Activated naive CD4-positive, alpha-beta T cell treated with anti-CD3 and anti-CD28 coated beads, Interleukin-2, amount 50 U/mL, for 24 hours (primary cell): ENCODE results near the gene NAT9.

ENCODE experiments used
- H3K27ac Mint-ChIP-seq: one replicate; pipeline ENCODE4 v1.8.0; 2021; ENCODE audit warnings: mild to moderate bottlenecking, mixed read lengths
- H3K27me3 Mint-ChIP-seq: one replicate; pipeline ENCODE4 v1.8.0; 2021; ENCODE audit warnings: mixed read lengths
- H3K36me3 Mint-ChIP-seq: one replicate; pipeline ENCODE4 v1.8.0; 2021; ENCODE audit warnings: mixed read lengths
- H3K4me1 Mint-ChIP-seq: one replicate; pipeline ENCODE4 v1.8.0; 2021; ENCODE audit warnings: mixed read lengths
- H3K4me3 Mint-ChIP-seq: one replicate; pipeline ENCODE4 v1.8.0; 2021; ENCODE audit warnings: mild to moderate bottlenecking, mixed read lengths
- H3K9me3 Mint-ChIP-seq: one replicate; pipeline ENCODE4 v1.8.0; 2021; ENCODE audit warnings: mixed read lengths

NAT9 gene

GRCh38 chr17:74795327-74796020 lies 19.3 kb upstream of the NAT9 start:
- Mint-ChIP-seq H3K27me3 (no peaks in the 10 kb centered on the region), H3K4me3 (no peak overlapping the region), H3K36me3 (peaks cover 18% of the 10 kb centered on the region), H3K27ac (no peak overlapping the region), H3K9me3 (no peaks in the 10 kb centered on the region), H3K4me1 (peaks cover 16% of the 10 kb centered on the region)

GRCh38 chr17:74792586-74793105 lies 16.5 kb upstream of the NAT9 start:
- peaks cover 9% of the 10 kb centered on the region for H3K36me3 Mint-ChIP-seq
- no peaks in the 10 kb centered on the region for H3K9me3 Mint-ChIP-seq
- H3K4me1 Mint-ChIP-seq = peaks cover 28% of the 10 kb centered on the region
- H3K27me3 Mint-ChIP-seq = no peaks in the 10 kb centered on the region
- no peak overlapping the region for H3K27ac Mint-ChIP-seq
- no peak overlapping the region for H3K4me3 Mint-ChIP-seq

- Mint-ChIP-seq H3K4me3 (peak overlapping the region; percentile 49), H3K27ac (peak overlapping the region; percentile 47), H3K4me1 (peaks cover 42% of the 10 kb centered on the region), H3K9me3 (no peaks in the 10 kb centered on the region), H3K27me3 (no peaks in the 10 kb centered on the region), H3K36me3 (peaks cover 5% of the 10 kb centered on the region)
Observed at GRCh38 chr17:74790161-74791058, 14.3 kb upstream of the NAT9 start.

- peak overlapping the region; percentile 3 for H3K4me3 Mint-ChIP-seq
- H3K9me3 Mint-ChIP-seq = no peaks in the 10 kb centered on the region
- peaks cover 69% of the 10 kb centered on the region for H3K4me1 Mint-ChIP-seq
- no peaks in the 10 kb centered on the region for H3K27me3 Mint-ChIP-seq
- H3K27ac Mint-ChIP-seq = peak overlapping the region; percentile 66
- no peaks in the 10 kb centered on the region for H3K36me3 Mint-ChIP-seq
Observed at GRCh38 chr17:74786431-74787055, 10.4 kb upstream of the NAT9 start.

- peaks cover 70% of the 10 kb centered on the region for H3K4me1 Mint-ChIP-seq
- H3K4me3 Mint-ChIP-seq = no peak overlapping the region
- H3K27ac Mint-ChIP-seq = no peak overlapping the region
- no peaks in the 10 kb centered on the region for H3K27me3 Mint-ChIP-seq
- H3K36me3 Mint-ChIP-seq = no peaks in the 10 kb centered on the region
- H3K9me3 Mint-ChIP-seq = no peaks in the 10 kb centered on the region
Observed at GRCh38 chr17:74785981-74786360, 9.8 kb upstream of the NAT9 start.

GRCh38 chr17:74785096-74785980 lies 9.2 kb upstream of the NAT9 start:
- peaks cover 70% of the 10 kb centered on the region for H3K4me1 Mint-ChIP-seq
- H3K9me3 Mint-ChIP-seq = no peaks in the 10 kb centered on the region
- peak overlapping the region; percentile 87 for H3K27ac Mint-ChIP-seq
- H3K36me3 Mint-ChIP-seq = no peaks in the 10 kb centered on the region
- H3K4me3 Mint-ChIP-seq = no peak overlapping the region
- H3K27me3 Mint-ChIP-seq = no peaks in the 10 kb centered on the region

GRCh38 chr17:74784125-74784810 lies 8.1 kb upstream of the NAT9 start:
- Mint-ChIP-seq H3K4me1 (peaks cover 75% of the 10 kb centered on the region), H3K4me3 (no peak overlapping the region), H3K27ac (peak overlapping the region; percentile 25), H3K36me3 (no peaks in the 10 kb centered on the region), H3K9me3 (no peaks in the 10 kb centered on the region), H3K27me3 (no peaks in the 10 kb centered on the region)

- peak overlapping the region; percentile 63 for H3K27ac Mint-ChIP-seq
- no peaks in the 10 kb centered on the region for H3K36me3 Mint-ChIP-seq
- H3K4me1 Mint-ChIP-seq = peaks cover 82% of the 10 kb centered on the region
Observed at GRCh38 chr17:74782571-74782970, 6.4 kb upstream of the NAT9 start.

GRCh38 chr17:74780443-74781238 lies 4.5 kb upstream of the NAT9 start:
- Mint-ChIP-seq H3K9me3 (no peaks in the 10 kb centered on the region), H3K4me3 (peak overlapping the region; percentile 23), H3K27me3 (no peaks in the 10 kb centered on the region), H3K4me1 (peaks cover 84% of the 10 kb centered on the region), H3K27ac (peak overlapping the region; percentile 93), H3K36me3 (peaks cover 6% of the 10 kb centered on the region)

More at GRCh38 chr17:74782571-74782970, 6.4 kb upstream of the NAT9 start:
- Mint-ChIP-seq H3K9me3 (no peaks in the 10 kb centered on the region), H3K4me3 (no peak overlapping the region), H3K27me3 (no peaks in the 10 kb centered on the region)

GRCh38 chr17:74779948-74780400 lies 3.8 kb upstream of the NAT9 start:
- Mint-ChIP-seq H3K4me1 (peaks cover 82% of the 10 kb centered on the region), H3K4me3 (peak overlapping the region; percentile 78), H3K9me3 (no peaks in the 10 kb centered on the region), H3K27ac (peak overlapping the region; percentile 93), H3K36me3 (peaks cover 6% of the 10 kb centered on the region), H3K27me3 (no peaks in the 10 kb centered on the region)

- peaks cover 6% of the 10 kb centered on the region for H3K36me3 Mint-ChIP-seq
- no peaks in the 10 kb centered on the region for H3K27me3 Mint-ChIP-seq
Observed at GRCh38 chr17:74779501-74779900, 3.4 kb upstream of the NAT9 start.

GRCh38 chr17:74778960-74779359 lies 2.8 kb upstream of the NAT9 start:
- H3K9me3 Mint-ChIP-seq = no peaks in the 10 kb centered on the region
- peak overlapping the region; percentile 57 for H3K4me3 Mint-ChIP-seq
- peaks cover 8% of the 10 kb centered on the region for H3K36me3 Mint-ChIP-seq
- no peaks in the 10 kb centered on the region for H3K27me3 Mint-ChIP-seq
- H3K4me1 Mint-ChIP-seq = peaks cover 75% of the 10 kb centered on the region
- peak overlapping the region; percentile 68 for H3K27ac Mint-ChIP-seq

More at GRCh38 chr17:74779501-74779900, 3.4 kb upstream of the NAT9 start:
- no peaks in the 10 kb centered on the region for H3K9me3 Mint-ChIP-seq
- H3K4me3 Mint-ChIP-seq = peak overlapping the region; percentile 78
- peaks cover 77% of the 10 kb centered on the region for H3K4me1 Mint-ChIP-seq
- H3K27ac Mint-ChIP-seq = peak overlapping the region; percentile 93

GRCh38 chr17:74777901-74778515 lies 1.9 kb upstream of the NAT9 start:
- Mint-ChIP-seq H3K27ac (peak overlapping the region; percentile 23), H3K36me3 (peaks cover 8% of the 10 kb centered on the region), H3K27me3 (no peaks in the 10 kb centered on the region), H3K4me1 (peaks cover 76% of the 10 kb centered on the region), H3K9me3 (no peaks in the 10 kb centered on the region), H3K4me3 (peak overlapping the region; percentile 60)
